Measurements from ENCODE around the gene GPR55. TPM values are rescaled to one million over a fixed set of nuclear protein-coding genes. Genes with fewer than 3 reads are reported as not detected.

The GPR55 gene
- total RNA-seq, 4 donors from 2014 or later: 0.61 to 0.88 (median 0.78) TPM

DNA sequence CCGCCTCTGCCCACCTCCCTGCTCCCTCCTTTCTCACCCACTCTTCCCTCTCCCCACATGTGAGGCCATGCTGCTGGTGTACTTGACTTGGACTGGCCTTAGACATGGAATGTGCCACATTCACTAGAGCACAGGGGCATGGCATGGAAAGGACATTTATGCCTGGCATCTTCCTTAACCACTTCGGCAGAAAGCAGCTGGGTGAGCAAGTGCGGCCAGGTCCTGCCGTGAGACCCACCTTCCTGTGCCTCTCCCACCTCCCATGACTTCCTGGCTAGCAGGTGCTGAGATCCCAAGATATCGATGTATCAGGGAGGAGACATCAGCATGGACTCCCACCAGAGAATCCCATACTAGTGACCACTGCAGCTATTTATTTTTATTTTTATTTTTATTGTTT lies 13.0 kb downstream of the GPR55 start:
- TF ChIP-seq, protein P1, sequence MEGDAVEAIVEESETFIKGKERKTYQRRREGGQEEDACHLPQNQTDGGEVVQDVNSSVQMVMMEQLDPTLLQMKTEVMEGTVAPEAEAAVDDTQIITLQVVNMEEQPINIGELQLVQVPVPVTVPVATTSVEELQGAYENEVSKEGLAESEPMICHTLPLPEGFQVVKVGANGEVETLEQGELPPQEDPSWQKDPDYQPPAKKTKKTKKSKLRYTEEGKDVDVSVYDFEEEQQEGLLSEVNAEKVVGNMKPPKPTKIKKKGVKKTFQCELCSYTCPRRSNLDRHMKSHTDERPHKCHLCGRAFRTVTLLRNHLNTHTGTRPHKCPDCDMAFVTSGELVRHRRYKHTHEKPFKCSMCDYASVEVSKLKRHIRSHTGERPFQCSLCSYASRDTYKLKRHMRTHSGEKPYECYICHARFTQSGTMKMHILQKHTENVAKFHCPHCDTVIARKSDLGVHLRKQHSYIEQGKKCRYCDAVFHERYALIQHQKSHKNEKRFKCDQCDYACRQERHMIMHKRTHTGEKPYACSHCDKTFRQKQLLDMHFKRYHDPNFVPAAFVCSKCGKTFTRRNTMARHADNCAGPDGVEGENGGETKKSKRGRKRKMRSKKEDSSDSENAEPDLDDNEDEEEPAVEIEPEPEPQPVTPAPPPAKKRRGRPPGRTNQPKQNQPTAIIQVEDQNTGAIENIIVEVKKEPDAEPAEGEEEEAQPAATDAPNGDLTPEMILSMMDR (IDR thresholded peaks at IDR 0.05): no peak
- no peak for TF ChIP-seq POLR2A (IDR thresholded peaks at IDR 0.05)
- Histone ChIP-seq H3K4me3 (no peak overlapping the region), H3K27me3 (peaks cover 0 to 38% (median 0%) of the 10 kb centered on the region in 4 donors), H3K4me1 (peaks cover 0 to 11% (median 0%) of the 10 kb centered on the region in 3 donors), H3K27ac (no peak overlapping the region), H3K9me3 (no peaks in the 10 kb centered on the region), H3K36me3 (no peaks in the 10 kb centered on the region)
- DNase-seq: no peak
- WGBS, 2 donors: 74 to 93% methylated on average over 5 of the region's 5 CpGs
- intact Hi-C loops (cut with DNase I): no loop called here

DNA sequence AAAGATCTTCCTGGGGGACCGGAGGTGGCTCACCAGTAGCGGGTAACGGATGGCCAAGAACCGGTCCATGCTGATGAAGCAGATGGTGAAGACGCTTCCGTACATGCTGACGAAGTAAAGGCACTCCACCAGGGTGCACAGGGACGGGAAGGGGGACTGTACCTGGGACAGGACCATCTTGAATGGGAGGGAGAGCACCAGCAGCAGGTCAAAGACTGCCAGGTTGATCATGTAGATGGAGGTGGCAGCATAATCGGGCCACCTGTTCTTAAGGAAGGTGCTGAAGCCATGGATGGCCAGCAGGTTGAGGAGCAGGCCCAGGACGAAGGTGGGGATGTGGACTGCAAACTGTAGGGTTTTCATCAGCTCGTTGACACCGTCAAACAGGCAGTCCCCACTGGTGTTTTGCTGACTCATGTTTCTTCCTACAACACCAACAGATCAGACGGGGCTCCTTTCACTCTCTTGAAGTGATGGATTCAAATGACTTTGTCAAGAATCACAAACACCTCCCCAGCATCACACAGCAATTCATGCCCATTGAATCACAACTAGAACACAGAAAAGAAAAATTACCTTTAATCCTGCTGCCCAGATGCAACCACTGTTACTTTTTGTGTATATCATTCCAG lies 14.4 kb downstream of the GPR55 start:
- no peaks in the 10 kb centered on the region for H3K9me3 ChIP-seq
- peaks cover 0 to 38% (median 0%) of the 10 kb centered on the region in 4 donors for H3K27me3 ChIP-seq
- no peak overlapping the region for H3K27ac ChIP-seq
- no peaks in the 10 kb centered on the region for H3K36me3 ChIP-seq
- 81 to 85% methylated on average over 13 of the region's 13 CpGs for WGBS, 2 donors
- intact Hi-C loops (cut with DNase I): no loop called here
- no peak for DNase-seq
- peaks cover 0 to 11% (median 0%) of the 10 kb centered on the region in 3 donors for H3K4me1 ChIP-seq
- H3K4me3 ChIP-seq: no peak overlapping the region
- no peak for TF ChIP-seq POLR2A (IDR thresholded peaks at IDR 0.05)
- TF ChIP-seq, protein P1 (IDR thresholded peaks at IDR 0.05): no peak

DNA sequence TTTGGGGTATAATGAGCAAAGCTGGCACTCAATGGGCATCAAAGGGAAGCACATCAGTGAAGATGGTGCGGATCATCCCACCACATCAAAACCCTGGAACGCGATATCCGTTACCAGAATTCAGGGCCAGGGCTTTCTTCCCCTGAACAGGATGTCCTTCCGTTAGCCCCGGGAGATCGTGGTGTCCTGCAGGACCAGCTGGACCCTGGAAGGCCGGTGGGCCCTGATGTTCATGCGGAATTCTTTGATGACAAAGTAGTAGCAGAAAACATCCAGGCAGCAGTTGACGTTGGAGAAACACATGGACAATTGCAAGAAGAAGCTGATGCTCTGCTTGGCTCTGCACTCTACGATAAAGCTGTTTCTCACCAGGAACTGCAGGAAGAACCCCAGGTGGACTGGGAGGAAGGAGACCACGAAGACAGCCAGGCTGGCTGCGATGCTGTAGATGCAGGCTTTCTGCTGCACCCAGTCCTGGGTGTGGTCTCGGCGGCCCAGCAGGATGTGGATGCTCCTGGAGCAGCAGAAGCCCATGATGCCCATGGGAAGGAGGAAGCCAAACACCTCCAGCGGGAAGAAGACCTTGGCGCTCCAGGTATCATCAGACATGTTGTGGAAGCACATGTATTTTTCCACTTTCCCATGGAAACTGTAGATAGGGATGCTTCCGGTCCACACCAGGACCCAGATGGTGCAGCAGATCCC lies 15.0 kb downstream of the GPR55 start:
- H3K4me3 ChIP-seq: no peak overlapping the region
- 94 to 100% methylated on average over 11 to 16 of the region's 18 CpGs for WGBS, 2 donors
- intact Hi-C loops (cut with DNase I): no loop called here

DNA sequence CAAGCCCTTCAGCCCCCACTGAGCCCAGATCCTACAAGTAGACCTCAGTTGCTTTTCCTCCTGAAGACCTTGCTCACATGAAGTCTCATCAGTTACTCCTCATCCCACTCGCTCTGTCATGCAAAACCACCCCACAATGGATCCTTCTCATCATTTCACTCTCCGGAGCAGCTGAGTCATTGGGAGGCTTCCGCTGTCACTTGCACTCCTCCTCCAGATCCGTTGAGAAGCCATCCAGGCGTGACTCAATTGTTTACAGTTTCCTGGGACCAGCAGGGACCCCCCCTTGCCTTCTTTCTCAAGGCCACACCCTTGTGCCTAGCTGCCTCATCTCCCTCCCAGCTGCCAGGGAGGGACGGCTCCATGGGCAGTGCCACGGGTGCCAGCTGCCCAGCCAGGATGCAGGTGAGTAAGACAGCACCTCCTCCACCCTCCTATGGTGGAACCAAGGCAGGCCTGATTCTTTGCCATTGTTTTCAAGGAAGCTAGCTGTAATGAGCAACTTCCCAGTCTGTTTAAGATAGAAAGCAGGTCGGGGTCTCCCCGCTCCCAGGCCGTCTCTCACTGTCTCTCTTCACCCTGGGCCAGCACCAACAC lies 16.3 kb downstream of the GPR55 start:
- H3K4me1 ChIP-seq: peaks cover 0 to 11% (median 0%) of the 10 kb centered on the region in 3 donors
- WGBS, 2 donors: 47 to 50% methylated on average over 8 to 10 of the region's 10 CpGs
- TF ChIP-seq POLR2A (IDR thresholded peaks at IDR 0.05): no peak
- TF ChIP-seq, protein P1 (IDR thresholded peaks at IDR 0.05): no peak
- H3K4me3 ChIP-seq: no peak overlapping the region
- no peak overlapping the region for H3K27ac ChIP-seq
- H3K36me3 ChIP-seq: no peaks in the 10 kb centered on the region
- H3K9me3 ChIP-seq: no peaks in the 10 kb centered on the region
- peaks cover 0 to 21% (median 0%) of the 10 kb centered on the region in 4 donors for H3K27me3 ChIP-seq
- DNase-seq: no peak
- intact Hi-C loops (cut with DNase I): no loop called here

More for the DNA sequence above, 15.0 kb downstream of the GPR55 start:
- peaks cover 0 to 11% (median 0%) of the 10 kb centered on the region in 3 donors for H3K4me1 ChIP-seq
- H3K9me3 ChIP-seq: no peaks in the 10 kb centered on the region
- H3K27me3 ChIP-seq: peaks cover 0 to 34% (median 0%) of the 10 kb centered on the region in 4 donors
- DNase-seq: no peak
- H3K36me3 ChIP-seq: no peaks in the 10 kb centered on the region
- TF ChIP-seq, protein P1 (IDR thresholded peaks at IDR 0.05): no peak
- no peak for TF ChIP-seq POLR2A (IDR thresholded peaks at IDR 0.05)
- no peak overlapping the region for H3K27ac ChIP-seq

DNA sequence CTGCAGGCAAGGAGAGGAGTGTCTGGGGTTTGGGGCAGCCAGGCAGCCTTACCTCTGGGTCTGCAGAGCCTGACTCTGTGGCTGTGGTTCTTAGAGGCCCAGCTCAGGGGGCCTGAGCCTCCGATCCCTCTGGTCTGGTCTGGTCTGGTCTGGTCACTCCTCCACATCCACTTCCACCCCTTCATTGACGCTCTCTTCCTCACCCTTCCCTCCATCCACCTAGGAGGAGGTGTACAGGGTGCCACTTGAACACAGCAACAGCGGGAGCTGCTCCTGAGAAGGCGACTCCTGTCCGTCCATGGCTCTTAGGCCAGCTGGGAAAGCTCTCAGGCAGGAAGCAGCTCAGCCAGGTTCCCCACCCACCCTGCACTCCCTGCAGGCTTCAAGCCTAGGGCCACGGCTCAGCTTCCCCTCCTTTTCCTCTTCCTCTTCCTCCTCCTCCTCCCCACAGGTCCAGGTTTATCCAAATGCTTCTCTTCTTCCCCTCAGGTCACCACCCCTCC lies 16.9 kb downstream of the GPR55 start:
- Histone ChIP-seq H3K9me3 (no peaks in the 10 kb centered on the region), H3K36me3 (no peaks in the 10 kb centered on the region), H3K27me3 (peaks cover 0 to 18% (median 0%) of the 10 kb centered on the region in 4 donors), H3K27ac (no peak overlapping the region), H3K4me1 (peaks cover 0 to 11% (median 0%) of the 10 kb centered on the region in 3 donors), H3K4me3 (no peak overlapping the region)
- DNase-seq: no peak
- WGBS, 2 donors: 54 to 72% methylated on average over 4 to 6 of the region's 6 CpGs
- intact Hi-C loops (cut with DNase I): no loop called here
- TF ChIP-seq POLR2A (IDR thresholded peaks at IDR 0.05): no peak
- TF ChIP-seq, protein P1 (IDR thresholded peaks at IDR 0.05): no peak
